Glutamatergic neuron (in vitro differentiated cells): ENCODE data around the gene CACNA1D. TPM values are rescaled to one million over a fixed set of nuclear protein-coding genes. Genes with fewer than 3 reads are reported as not detected.
A peak's percentile ranks its signal among the peaks of the same experiment; 100 is the strongest.

Source experiments
- DNase-seq: peaks from one replicate; pipeline ENCODE4 v3.0.0; 2022
- H3K27ac Mint-ChIP-seq: one replicate; pipeline ENCODE4 v1.8.0; 2020; ENCODE audit warnings: mild to moderate bottlenecking, mixed read lengths, inconsistent platforms; ENCODE audit not compliant: unreplicated experiment
- H3K27me3 Mint-ChIP-seq: one replicate; pipeline ENCODE4 v1.8.0; 2020; ENCODE audit warnings: mild to moderate bottlenecking, moderate library complexity, mixed read lengths, inconsistent platforms; ENCODE audit not compliant: unreplicated experiment
- H3K36me3 Mint-ChIP-seq: one replicate; pipeline ENCODE4 v1.8.0; 2020; ENCODE audit warnings: mild to moderate bottlenecking, mixed read lengths, inconsistent platforms; ENCODE audit not compliant: unreplicated experiment
- H3K4me1 Mint-ChIP-seq: one replicate; pipeline ENCODE4 v1.8.0; 2020; ENCODE audit warnings: mild to moderate bottlenecking, low read depth, mixed read lengths, inconsistent platforms; ENCODE audit not compliant: unreplicated experiment
- H3K4me3 Mint-ChIP-seq: one replicate; pipeline ENCODE4 v1.8.0; 2020; ENCODE audit warnings: mild to moderate bottlenecking, mixed read lengths, inconsistent platforms; ENCODE audit not compliant: unreplicated experiment
- H3K9me3 Mint-ChIP-seq: one replicate; pipeline ENCODE4 v1.8.0; 2020; ENCODE audit warnings: mild to moderate bottlenecking, moderate library complexity, mixed read lengths, inconsistent platforms; ENCODE audit not compliant: unreplicated experiment
- CTCF ChIP-seq: fragments of 200-600 bp; sonication (generic); IDR thresholded peaks from one replicate; pipeline ENCODE4 v1.5.0; 2021; ENCODE audit not compliant: partially characterized antibody, unreplicated experiment
- total RNA-seq: library from RNA; stranded (reverse); fragmentation: NEBNext Ultra II Directional; extraction: Animal tissue kit (Norgen Biotek cat#: 25700); gene quantifications from one replicate; pipeline ENCODE4 v1.2.1, GENCODE V29; 2021; ENCODE audit not compliant: unreplicated experiment

The CACNA1D gene
- total RNA-seq, 1 donor from 2014 or later = 5.0 TPM

DNA sequence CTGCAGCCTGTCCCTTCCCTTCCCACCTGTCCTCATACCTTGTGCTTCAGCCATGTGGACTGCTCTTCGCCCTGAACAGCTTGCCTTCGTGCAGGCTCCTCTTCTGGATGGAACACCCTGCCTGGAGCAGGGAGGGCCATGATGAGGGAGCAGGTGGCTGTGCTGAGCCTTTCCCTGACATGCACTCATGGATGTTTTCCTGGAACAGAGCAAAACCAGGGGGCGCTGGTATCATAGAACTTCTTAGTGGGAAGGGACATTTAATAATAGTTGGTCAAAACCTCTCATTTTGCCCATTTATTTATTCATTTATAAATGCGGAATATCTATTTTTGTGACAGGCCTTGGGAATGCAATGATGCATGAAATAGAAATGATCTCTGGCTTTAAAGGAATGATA is 149.3 kb downstream of the CACNA1D start:
- Mint-ChIP-seq H3K27ac (peak overlapping the region; percentile 62), H3K4me1 (peaks cover 18% of the 10 kb centered on the region), H3K27me3 (peaks cover 1% of the 10 kb centered on the region), H3K36me3 (no peaks in the 10 kb centered on the region), H3K4me3 (no peak overlapping the region), H3K9me3 (peaks cover 2% of the 10 kb centered on the region)
- DNase-seq = peak; percentile 41
- TF ChIP-seq CTCF = no peak

- Mint-ChIP-seq H3K27me3 (peaks cover 1% of the 10 kb centered on the region), H3K36me3 (no peaks in the 10 kb centered on the region), H3K9me3 (peaks cover 2% of the 10 kb centered on the region), H3K4me3 (no peak overlapping the region), H3K4me1 (peaks cover 12% of the 10 kb centered on the region), H3K27ac (no peak overlapping the region)
- no peak for DNase-seq
- TF ChIP-seq CTCF = no peak
Measured at GRCh38 chr3:53645754-53646153, 151.3 kb downstream of the CACNA1D start.

- Mint-ChIP-seq H3K4me3 (no peak overlapping the region), H3K27ac (no peak overlapping the region)
Measured at GRCh38 chr3:53646723-53647122, 152.3 kb downstream of the CACNA1D start.

DNA sequence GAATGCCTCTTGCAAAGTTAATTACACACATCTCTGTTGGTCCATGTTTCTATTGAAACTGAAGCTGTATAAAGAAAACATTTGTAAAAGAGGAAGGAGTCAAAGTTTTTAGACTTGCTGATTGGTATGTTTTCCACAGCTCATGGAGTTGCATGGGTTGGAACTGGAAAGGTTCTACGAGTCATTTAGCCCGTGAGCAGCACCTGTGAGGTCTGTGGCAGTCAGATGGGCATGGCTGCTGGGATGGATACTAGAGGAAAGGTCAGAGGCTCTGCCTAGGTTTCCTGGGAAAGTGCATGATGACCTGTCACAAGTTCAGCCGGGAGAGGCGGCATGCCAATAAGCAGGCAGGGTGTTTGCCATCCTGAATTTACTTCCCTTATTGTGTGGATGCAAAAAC is 155.4 kb downstream of the CACNA1D start:
- Mint-ChIP-seq H3K4me3 (no peak overlapping the region), H3K36me3 (peaks cover 12% of the 10 kb centered on the region), H3K9me3 (no peaks in the 10 kb centered on the region), H3K27ac (no peak overlapping the region), H3K27me3 (peaks cover 1% of the 10 kb centered on the region), H3K4me1 (no peaks in the 10 kb centered on the region)
- DNase-seq = no peak
- no peak for TF ChIP-seq CTCF

More at GRCh38 chr3:53646723-53647122, 152.3 kb downstream of the CACNA1D start:
- TF ChIP-seq CTCF = no peak
- peaks cover 4% of the 10 kb centered on the region for H3K4me1 Mint-ChIP-seq
- peaks cover 1% of the 10 kb centered on the region for H3K27me3 Mint-ChIP-seq
- DNase-seq = no peak
- no peaks in the 10 kb centered on the region for H3K36me3 Mint-ChIP-seq
- H3K9me3 Mint-ChIP-seq = peaks cover 2% of the 10 kb centered on the region

GRCh38 chr3:53650424-53650823 is 156.0 kb downstream of the CACNA1D start:
- no peak overlapping the region for H3K4me3 Mint-ChIP-seq
- peaks cover 12% of the 10 kb centered on the region for H3K36me3 Mint-ChIP-seq
- H3K27me3 Mint-ChIP-seq = peaks cover 1% of the 10 kb centered on the region
- H3K9me3 Mint-ChIP-seq = no peaks in the 10 kb centered on the region
- no peak for DNase-seq
- no peaks in the 10 kb centered on the region for H3K4me1 Mint-ChIP-seq
- no peak overlapping the region for H3K27ac Mint-ChIP-seq
- TF ChIP-seq CTCF = no peak
